GM21381 (cell line): ENCODE results near the gene ZC3H6.
"Not testable (repeated sequence)": the region's sequence is repeated elsewhere in the genome, so short reads cannot be mapped to it uniquely, and the experiment has no call there.

Experiments
- ATAC-seq: cut with Tn5 transposase; IDR thresholded peaks from one replicate; pipeline ENCODE4 v1.9.1; 2021; ENCODE audit warnings: mild to moderate bottlenecking, moderate library complexity; ENCODE audit not compliant: unreplicated experiment

ZC3H6 gene

DNA sequence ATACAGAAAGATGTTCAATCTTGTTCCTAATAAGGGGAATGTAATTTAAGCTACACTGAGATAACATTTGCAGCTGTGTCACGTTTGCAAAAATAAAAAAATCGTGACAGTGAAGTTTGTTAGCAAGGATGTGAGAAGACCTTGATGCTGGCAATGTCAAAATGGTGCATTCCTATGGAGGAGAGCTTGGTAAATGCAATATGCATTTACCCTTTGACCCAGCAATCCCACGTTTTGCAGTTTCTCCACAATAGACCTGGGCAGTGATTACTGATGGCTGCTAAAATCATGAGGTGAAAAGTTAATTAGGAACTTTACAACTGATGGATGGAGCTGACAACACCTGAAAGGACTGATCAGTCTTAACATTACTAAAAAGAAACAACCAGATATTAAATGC, 43.1 kb downstream of the ZC3H6 start:
- no peak for ATAC-seq

DNA sequence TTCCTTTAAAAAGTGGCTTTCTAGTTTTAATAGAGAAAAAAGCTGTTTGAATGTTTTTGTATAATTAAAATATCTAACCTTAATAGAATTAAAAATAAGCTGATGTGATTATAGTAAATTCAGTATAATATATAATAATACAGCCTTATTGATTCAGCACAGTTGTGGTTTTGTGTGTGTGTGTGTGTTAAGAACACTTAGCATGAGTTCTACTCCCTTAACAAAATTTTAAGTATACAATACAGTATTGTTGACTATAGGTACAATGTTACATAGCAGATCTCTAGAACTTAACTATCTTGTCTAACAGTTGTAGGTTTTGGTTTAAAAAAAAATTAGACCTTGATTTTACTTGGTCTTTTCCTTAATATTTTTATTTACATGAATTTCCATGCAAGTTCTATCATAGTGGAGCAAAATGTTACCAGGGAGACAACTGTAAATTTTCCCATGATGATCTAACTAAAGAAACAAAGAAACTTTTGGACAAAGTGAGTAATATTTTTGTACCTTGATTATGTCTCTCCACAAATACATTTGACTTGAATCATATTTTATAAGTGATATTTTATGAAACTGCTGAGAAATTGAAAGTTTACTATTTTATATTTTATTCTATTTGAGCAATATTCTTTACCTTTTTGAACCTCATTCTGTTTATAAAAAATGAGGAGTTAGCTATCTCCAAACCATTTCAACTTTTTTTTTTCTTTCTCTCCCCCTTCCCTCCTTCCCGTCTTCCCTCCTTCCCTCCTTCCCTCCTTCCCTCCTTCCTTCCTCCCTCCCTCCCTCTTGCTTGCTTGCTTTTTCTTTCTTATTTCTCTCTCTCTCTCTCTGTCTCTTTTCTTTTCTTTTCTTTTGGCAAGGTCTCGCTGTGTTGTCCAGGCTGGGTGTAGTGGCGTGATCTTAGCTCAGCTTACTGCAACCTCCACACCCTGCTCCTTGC, 46.3 kb downstream of the ZC3H6 start:
- ATAC-seq = no peak

DNA sequence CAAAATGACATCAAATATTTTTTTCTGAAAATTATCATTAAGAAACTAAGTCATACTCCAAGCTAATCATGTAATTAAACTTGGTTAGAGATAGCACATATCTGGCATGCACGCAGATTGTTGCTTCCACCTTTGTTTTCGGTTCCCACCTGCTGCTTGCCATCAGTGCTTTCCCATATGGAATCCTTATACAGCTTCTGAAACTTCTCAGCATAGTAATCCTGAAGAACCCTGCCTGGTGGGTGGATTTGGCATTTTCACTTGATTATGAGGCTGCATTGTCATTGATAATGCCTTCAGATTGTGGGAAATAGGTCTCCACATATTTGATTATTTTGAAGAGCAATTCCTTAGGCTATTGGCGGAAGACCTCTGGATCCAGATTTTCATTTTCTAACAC, 47.5 kb downstream of the ZC3H6 start:
- ATAC-seq = no peak

DNA sequence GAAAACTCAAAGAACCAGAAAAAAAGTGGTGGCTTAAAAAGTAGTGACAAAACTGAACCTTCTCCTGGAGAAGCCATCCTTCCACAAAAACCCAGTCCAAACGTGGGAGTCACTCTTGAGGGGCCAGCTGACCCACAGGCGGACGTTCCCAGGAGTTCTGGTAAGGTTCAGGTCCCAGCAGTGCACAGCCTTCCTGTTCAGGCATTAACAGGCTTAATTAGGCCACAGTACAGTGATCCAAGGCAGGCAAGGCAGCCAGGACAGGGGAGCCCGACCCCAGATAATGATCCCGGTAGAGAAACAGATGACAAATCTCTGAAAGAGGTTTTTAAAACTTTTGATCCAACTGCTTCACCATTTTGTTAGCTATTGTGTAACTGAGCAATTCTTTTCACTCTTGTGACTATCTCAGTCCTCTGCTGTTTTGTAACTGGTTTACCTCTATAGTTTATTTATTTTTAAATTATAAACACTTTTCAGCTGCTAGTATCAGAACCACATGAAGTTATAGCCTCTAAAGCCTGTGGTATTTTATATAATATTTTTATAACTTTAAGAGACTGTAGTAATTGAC, 56.8 kb downstream of the ZC3H6 start:
- no peak for ATAC-seq

DNA sequence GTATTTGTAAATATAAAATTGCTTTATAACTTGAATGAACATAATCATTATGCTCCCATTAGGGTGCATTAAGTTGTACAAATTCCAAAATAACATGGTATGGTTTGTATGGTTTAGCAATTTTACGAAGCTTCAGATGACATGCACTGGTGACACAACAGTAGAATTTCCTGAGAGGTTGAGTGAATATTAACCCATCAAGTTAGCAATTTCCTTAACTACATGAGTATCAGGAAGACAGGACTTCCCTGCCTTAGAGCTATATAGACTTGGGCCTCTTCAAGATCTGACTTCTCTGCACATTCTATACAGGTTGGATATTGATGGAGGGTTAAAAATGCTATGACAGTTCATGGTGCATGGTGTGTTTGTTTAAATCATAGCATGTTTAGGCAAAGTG, 60.2 kb downstream of the ZC3H6 start:
- ATAC-seq = no peak

DNA sequence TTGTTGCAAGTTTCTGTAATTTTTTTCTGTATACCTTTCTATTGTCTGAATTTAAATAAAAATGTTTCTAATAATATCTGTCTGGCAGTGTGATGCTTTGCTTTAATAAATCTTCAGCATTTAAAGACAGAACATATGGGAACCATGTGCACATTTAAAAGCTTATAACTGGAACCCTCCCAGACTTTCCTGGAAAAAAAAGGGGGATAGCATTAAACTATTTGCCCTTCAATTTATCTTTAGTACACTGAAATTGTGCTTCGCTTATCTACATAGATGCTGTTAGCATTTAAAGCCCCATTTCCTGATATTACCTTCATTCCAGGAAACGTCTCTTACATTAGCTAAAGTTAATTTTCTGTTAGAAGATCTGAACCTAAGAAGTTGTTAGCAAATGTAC, 64.6 kb downstream of the ZC3H6 start:
- no peak for ATAC-seq

DNA sequence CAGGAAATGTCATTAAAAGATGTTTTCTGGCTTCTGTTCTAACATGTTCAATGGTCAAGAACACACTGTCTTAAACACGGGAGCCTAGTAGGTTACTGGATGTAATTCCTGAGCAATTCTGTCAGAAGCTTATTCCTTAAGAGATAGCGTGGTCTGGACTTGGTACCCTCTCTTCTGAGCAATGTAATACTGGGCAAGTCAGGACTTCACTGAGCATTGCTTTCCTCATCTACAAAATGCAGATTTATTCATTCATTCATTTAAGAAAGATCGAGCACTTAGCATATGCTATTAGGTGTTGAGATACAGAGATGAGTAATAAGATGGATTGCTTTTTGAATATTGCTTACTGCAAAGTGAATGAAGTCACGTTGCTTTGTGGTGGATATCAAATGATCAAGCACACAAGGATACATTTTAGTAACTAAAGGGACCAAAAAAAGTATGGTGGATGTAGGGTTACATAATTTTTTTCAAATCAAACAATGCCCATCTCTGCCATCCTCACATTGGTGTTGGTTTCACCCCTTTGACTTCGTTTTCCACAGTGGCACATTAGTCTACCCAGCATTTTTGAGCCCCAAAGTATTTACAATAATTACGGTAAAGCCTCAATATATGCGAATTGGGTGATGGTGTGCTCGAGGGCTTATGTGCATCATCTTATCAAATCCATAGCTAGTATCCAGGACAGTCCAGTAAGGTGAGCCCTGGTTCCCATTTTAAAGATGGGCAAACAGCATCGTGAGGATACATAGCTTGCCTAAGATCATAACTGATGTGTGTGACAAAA, 65.3 kb downstream of the ZC3H6 start:
- no peak for ATAC-seq

DNA sequence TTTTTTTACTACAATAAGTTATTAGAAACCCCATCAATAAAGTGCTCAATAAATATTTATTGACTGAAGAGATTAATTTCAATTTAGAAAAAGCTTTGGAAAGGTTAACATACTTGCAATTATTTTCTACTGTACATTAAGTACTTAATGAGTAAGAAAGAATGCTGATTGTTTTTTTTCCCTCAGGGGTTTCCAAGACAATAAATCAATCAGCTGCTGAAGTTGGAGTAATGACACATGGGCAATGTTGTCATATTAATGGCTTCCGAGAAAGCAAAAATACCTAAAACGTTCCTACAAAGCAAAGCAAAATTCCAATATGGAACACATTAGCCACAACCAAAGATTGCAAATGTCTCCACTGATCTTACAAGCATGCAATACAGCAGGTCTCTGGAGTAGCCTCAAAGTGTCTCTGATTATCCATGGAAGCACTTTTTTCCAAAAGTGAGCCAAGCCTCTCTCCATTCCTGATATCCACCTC, 66.7 kb downstream of the ZC3H6 start:
- ATAC-seq = no peak

DNA sequence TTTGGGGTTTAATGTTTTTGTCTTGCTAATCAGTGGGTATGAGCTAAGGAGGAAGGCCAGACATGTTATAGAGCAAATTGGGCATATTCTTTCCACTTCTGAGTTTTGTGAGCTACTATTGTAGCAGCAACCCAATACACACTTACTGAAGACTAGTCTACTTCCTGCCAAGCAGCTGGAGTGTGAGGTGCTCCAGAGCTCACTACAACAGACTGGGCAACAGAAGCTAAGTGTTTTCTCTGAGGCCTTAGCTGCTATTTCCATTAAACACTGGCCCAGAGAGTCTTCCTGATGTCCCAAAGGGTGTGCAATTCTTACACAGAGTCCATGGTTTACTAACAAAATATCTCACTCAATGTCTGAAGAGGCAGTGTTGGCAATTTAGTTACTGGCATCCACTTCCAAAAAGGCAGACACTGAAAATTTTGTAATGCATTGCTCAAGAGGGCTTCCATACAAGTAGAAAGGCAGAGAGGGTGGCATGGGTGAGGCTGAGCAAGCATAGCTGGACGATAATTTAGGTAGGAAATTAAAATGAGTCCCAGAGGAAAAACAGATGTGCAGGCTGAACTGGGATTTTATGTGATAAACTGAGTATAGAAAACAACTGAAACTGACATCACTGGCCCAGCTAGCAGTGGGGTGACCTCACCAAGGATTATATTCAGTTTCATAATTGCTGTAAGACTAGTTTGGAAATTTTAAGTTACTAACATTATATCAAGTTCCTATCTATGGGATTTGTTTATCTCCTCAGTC, 68.6 kb downstream of the ZC3H6 start:
- no peak for ATAC-seq

DNA sequence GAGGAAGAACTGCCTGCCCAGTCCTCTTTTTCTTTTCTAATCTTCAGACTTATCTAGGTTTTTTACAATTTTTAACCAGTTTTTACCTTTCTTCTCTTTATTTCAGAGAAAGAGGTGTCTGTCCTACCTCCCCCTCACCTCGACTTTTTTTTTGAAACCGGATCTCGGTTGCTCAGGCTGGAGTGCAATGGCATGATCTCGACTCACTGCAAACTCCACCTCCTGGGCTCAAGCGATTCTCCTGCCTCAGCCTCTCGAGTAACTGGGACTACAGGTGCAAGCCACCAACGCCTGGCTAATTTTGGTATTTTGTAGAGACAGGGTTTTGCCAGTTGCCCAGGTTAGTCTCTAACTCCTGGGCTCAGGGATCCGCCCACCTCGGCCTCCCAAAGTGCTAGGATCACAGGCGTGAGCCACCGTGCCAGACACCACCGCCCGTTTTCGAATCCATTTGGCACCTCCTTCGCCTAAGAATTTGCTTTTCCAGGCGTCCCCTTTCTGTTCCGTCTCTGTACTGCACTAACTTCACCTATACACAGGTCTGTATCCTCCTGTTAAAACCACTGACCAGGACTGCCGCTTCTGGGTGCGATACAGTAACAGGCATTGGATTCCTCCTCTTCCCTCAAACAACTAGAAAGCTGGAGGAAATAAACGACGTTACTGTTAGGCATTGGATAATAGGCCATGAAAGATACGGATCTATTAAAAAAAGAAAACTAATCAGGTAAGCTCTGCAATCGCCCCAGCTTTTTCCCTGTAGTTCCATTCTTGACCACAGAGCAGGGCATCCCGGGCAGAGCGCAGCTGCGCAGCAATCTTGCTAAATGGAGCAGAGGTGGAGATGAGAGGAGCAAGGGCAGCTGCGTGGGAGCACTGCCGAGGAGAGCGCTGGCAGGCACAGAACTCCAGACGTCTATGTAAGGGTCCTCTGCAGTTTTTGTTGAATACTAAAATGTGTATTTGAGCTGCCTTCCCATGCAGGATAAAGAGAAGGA, 69.9 kb downstream of the ZC3H6 start:
- ATAC-seq = no peak

DNA sequence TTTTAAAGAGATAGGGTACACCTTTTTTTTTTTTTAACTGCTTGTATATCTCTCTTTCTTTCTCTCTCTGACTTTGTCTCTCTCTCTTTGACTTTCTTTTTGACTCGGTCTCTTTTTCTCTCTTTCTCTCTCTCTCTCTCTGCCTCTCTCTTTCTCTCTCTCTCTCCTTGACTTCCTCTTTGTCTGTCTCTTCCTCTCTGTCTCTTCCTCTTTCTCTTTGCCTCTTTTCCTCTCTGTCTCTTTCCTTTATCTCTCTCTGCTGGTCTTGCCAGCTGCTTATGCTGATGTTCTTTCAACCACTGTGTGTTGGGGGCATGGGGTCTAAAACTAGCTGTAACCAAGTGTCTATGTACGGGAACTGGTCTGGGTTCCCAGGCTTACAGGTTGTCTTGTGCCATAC, 76.9 kb downstream of the ZC3H6 start:
- ATAC-seq = not testable (repeated sequence)

DNA sequence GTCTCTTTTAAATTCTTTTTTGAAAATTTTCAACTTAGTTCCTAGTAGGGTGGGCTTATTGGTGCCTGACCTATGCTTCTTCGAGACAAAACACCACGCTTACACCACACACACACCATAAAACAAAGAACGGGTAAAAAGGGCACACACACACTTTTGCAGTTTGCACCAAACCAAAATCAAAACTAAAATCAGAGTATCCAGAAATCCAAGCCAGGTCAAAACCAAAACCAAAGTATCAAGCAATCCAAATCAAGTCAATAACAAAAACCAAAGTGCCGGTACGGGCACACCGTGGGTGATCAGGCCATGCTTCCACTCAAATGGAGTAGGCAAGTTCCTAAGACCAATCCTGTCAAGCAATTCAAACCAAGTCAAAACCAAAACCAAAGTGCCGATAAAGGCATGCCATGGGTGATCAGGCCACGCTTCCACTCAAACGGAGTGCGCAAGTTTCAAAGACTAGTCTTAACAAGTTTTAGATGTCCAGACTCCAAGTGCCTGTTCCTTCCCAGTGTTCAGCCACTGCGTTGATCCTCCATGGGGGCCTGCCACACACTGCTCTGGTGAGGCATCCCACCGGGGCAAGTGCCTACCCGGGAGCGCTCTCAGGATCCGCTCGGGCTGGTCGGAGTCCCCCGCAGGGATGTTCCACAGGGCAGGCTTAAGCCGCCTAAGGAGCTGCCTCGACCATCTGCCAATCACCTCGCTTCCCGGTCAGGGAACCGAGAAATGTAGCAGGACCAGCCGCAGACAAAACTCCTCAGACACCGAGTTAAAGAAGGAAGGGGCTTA, 77.6 kb downstream of the ZC3H6 start:
- not testable (repeated sequence) for ATAC-seq

DNA sequence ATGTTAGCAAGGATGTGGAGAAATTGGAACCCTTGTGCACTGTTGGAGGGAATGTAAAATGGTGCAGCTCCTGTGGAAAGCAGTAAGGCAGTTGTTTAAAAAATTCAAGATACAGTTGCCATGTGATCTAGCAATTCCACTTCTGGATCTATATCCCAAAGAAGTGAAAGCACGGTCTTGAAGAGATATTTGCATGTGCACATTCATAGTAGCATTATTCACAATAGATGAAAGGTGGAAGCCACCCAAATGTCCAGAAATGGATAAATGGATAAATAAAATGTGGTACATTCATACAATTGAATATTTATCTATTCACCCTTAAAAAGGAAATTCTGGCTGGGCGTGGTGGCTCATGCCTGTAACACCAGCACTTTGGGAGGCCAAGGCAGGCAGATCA, 78.9 kb downstream of the ZC3H6 start:
- ATAC-seq = not testable (repeated sequence)

DNA sequence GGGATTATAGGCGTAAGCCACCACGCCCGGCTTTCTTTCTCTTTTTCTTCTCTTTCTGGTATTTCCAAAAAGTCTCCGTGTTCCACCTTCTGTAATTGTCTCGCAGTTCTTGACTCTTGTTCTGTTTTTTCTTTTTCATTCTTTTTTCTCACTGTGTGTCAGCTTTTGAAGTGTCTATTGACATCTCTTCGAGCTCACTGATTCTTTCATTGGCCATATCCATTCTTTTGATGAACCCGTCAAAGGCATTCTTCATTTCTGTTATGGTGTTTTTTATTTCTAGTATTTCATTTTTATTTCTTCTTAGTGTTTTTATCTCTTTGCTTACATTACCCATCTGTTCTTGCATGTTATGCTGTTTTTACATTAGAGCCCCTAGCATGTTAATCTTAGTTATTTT, 84.7 kb downstream of the ZC3H6 start:
- not testable (repeated sequence) for ATAC-seq
